Measurements from ENCODE around the gene FAM171A2. TPM values are rescaled to one million over a fixed set of nuclear protein-coding genes. Genes with fewer than 3 reads are reported as not detected.
"Not testable (repeated sequence)": the region's sequence is repeated elsewhere in the genome, so short reads cannot be mapped to it uniquely, and the experiment has no call there.

The FAM171A2 gene
- total RNA-seq: 9.2 TPM

DNA sequence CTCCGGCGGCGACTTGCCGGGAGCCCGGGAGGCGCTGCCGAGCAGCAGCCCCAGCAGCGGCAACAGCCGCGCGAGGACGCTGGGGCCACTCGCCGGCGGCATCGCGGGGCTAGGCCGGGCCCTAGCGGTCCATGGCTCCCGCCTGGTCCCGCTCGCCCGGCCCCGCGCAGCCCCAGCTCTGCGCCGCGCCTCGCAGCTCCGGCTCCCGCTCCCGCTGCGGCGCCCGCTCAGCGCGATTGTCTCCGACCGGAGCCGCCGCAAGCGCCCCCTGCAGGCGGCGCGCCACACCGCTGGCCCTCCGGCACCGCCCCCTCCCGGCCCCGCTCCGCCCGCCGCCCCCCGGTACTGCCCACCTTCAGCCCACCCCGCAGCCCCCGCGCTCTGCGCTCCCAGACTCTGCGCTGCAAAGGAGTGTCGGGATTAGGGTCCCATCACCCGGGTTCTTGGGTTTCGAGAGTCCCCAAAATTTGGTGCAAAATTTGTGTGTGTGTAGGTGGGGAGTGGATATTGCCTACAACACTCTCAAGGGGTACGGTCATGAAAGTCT lies at the start of gene FAM171A2:
TSS of gene FAM171A2 (minus strand) at position 241 of the 547 bp plus-strand sequence. CDS start at position 102, 139 bp downstream.
- DNase-seq (ENCODE audit: low read depth in 2 of 3, low spot score in 2 of 3): peak in 2 of 3 donors; percentile 68 to 75

DNA sequence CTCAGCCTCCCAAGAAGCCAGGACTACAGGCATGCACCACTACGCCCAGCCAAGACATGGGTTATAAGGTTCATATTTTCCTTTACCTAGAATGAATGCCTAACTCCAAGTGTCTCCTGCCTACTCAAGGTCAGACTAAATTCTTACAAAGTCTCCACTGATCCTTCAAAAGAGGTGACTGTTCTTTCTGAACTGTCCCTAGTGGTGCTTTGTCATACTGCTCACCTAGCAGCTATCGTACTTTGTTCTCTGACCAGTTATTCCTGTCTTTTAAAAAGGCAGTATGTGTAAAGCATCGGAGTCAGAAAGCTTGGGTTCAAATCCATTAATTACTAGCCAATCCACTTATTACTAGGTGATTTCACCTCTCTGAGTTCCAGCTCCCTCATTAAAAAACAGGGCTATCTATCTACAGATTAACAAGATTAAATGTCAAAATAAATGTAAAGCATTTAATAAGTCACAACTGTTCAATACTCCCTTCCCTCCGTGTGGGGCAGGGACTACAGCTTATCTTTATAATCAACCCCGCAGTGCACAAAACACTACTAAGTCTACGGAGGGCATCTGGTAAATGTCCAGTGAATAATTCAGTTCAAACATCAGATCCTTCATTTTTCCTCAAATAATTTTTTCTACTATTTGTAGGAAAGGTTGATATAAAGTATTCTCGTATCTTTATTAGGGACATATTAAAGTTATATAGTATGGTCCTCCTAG lies 45.8 kb upstream of the FAM171A2 start:
- no peak for DNase-seq (ENCODE audit: low read depth in 2 of 3, low spot score in 2 of 3)

DNA sequence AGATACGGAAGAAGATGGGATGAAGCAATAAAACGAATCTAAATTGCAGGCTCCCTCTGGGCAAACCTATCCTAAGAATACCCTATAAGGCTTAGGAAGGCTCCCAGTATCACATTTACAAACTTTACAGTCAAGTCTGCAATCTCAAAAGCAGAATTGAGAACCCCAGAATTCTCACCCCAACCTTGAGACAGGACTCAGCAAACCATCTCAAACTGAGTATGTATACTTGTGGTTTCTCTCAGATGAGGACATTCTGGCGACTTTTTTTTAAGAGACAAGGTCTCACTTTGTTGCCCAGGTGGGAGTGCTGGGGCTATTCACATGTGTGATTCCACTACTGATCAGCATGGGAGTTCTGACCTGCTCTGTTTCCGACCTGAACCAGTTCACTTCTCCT lies 45.1 kb upstream of the FAM171A2 start:
- DNase-seq (ENCODE audit: low read depth in 2 of 3, low spot score in 2 of 3): no peak

DNA sequence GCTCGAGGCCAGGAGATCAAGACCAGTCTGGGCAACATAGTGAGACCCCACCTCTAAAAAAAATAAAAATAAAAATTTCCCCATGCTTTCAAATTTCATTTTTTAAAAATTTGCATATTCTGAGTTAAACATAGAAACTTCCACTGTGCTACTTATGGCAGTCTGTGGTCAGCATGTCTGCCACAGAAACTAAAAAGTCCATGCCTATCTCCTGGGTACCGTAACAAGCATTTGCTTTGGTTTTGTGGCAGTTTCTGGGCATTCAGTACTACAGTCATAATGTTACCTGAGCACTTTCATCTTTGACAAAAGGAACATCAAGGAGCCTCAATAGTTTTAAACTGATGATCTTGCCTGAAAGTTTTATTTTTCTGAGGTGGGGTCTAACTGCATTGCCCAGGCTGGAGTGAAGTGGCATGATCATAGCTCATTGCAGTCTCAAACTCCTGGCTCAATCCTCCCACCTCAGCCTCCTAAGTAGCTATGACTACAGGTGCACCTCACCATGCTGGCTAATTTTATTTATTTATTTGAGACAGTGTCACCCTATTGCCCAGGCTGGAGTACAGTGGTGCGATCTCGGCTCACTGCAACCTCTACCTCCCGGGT lies 39.0 kb upstream of the FAM171A2 start:
- no peak for DNase-seq (ENCODE audit: low read depth in 2 of 3, low spot score in 2 of 3)

DNA sequence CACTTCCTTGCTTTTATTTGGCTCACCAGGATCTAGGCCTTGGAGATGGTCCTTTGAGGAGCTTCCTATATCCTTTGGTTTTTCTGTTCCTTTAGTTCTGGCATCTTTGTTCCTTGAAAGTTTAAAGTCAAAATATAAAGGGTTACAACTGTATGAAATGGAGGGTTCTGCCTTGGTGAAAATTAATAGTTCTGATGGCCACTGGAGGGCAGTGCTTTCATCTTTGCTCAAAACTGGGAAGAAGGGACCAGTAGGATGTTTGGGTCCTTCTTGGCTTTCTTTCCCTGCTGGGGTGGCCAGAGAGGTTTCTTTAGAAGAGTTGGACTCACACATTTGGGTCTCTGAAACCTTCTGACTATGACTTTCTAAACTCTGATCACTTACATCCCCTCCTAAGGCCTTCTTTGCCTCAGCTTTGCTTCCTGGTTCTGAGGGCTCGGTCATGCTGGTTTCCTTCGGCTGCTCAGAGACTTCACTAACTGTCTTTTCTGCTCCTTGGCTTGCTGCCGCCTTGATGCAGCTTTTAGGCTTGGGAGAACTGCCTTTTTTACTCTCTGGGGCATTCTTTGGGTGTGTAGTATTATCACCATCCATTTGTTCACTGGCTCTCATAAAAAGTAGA lies 36.7 kb upstream of the FAM171A2 start:
- DNase-seq (ENCODE audit: low read depth in 2 of 3, low spot score in 2 of 3): peak in 2 of 3 donors; percentile 31 to 42

DNA sequence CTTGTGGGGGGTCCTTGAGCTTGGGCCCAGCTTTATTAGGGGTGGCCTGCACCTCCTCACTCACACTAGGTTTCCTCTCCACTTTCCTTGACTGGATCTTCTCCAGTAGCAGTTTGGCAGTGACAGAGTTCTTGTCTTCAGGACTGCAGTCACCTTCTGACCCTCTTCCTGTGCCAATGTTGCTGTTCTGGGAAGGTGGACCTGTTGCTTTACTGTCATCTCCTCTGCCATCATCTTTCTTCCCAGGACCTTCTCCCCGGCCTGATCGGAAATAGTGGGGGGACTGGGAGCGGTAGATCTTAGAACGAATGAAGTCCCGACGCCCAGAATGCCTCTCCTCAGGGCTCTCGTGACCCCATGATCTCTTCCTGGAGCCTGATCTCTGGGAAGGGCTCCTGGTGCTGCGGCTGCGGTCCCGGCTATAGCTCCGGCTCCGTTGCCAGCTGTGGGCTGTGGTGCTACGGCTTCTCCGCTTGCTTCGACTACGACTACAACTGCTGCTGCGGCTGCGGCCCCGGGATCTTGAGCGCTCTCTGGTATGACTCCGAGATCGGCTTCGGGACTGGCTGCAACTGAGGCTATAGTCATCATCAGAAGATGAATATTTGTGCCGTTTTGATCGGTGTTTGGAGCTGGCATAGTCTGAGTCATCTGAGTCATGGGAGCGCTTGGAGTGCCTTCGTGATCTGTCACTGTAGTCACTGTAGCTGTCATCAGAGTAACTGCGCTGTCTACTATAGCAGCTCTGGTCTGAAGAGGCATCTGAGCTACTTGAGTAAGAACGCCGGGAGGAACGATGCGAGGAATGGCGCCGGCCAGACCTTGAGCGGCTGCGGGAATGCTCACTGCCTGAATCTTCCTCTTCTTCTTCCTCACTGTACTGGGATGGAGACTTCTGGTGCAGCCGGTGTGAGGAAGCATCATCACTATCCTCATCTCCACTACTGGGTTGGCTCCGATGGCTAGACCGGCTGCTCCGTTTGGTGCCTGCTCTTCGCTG lies 35.3 kb upstream of the FAM171A2 start:
- DNase-seq (ENCODE audit: low read depth in 2 of 3, low spot score in 2 of 3): no peak

DNA sequence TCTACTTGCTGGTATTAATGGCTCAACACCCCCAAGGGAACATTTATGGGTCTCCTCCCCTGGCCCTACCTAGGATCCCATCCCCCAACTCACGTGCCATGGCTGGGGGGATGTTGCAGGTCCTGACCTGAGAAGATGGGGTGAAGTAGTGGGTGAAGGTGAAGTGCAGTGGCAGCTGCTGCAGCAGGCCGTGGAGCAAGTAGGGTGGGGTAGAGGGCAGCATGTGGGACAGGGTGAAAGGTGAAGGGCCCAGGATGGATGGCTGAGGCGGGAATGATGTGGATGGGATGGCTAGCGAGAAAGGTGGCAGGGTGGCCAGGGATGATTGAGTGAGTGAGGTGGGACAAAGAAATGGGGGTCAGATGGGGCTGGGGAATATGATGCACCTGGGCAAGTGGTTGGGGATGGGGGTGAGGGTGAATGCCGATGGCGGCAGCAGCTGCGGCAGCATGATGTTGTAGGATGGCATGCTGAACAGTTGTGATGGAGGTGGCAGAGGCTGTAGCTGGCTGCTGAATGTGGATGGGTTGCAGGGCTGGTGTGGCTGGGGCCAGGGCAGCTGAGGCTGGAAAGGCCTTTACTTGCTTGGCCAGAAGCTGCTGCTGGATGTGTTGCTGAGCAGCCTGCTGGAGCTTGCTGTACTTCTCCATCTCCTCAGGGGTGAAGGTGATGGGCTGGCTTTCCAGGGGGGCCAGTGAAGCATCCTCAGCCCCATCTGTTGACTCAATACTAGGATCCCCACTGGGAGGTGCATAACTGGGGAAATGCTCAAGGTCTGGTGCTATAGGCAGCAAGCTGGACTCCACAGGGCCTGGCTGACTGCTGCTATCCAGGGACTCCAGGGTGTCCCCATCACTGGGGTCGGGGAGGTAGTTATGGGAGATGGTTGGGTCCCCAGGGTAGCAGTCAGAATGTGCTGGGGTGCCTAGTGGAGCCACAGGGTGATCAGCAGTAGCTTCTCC lies 34.1 kb upstream of the FAM171A2 start:
- DNase-seq (ENCODE audit: low read depth in 2 of 3, low spot score in 2 of 3): no peak

DNA sequence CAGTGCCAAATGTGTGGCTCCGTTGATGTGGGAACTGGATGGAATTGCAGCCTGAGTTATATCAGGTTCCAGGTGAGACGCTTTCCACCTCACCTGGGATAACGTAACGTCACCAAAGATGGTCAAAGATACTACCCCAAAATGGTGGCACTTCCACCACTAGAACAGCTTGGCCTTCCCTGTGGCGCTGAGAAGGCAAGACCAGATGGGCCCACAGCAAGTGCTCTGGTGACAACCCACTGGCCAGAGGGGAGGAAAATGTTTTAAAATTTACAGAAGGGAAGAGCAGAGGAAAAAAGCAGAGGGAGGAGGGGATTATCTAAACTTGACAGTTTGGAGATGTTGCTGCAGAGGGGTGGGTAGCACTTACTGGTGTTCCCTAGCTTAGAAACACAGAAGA lies 33.3 kb upstream of the FAM171A2 start:
- DNase-seq (ENCODE audit: low read depth in 2 of 3, low spot score in 2 of 3): no peak

DNA sequence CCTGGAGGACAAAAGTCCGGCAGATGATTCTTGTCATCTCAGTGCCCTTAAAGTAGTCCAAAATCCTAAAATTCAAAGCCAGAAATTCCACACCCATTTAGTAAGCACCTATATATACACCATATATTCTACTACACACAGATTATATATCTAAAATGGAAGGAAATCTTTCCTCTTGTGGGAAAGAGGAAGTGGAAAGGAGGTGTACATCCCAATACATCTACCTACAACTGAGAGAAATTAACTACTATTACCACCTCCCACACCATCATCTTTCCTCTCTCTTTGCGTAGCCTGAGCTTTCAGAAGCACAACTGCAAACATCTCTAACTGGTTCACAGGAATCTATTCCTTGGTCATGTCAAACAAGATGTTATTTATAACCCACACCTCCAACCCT lies 31.2 kb upstream of the FAM171A2 start:
- DNase-seq (ENCODE audit: low read depth in 2 of 3, low spot score in 2 of 3): no peak

DNA sequence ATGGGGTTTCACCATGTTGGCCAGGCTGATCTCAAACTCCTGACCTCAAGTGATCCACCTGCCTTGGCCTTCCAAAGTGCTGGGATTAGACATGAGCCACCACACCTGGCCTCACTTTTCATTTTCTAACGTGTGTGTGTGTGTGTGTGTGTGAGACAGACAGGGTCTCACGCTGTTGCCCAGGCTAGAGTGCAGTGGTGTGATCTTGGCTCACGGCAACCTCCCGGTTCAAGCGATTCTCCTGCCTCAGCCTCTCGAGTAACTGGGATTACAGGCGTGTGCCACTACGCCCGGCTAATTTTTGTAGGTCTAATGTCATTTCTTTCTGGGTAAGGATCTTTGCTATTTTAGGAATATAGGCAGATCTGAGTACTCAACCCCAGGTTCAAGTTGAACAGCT lies 30.5 kb upstream of the FAM171A2 start:
- DNase-seq (ENCODE audit: low read depth in 2 of 3, low spot score in 2 of 3): not testable (repeated sequence)

DNA sequence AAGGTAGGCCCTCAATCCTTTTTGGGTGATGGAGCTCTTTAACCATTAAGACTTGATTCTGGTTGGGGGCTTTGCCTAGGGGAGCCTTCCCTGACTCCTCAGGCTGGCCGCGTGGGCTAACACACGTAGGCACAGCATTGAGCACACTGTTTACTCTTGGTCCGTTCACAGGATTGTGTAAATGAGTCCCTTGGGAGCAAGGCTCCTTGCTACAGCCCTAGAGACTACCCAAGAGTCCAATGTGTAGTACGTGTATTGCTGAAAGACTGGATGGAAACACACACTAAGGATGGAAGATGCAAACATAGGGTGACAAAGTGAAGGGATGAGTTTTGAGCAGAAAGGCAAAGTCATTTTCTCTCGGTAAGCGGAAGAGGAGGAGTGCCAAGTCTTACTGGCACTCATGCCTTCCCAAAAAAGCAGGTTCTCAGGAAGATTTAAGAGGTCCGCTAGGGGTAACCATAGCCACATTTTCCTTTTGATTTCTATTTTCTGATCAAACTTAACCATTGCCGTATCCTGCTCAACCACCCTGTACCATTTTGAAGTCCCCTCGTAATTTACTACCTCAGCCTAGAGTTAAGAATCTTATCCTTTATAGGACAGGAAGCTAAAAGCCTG lies 26.7 kb upstream of the FAM171A2 start:
- peak in 1 of 3 donors; percentile 29 for DNase-seq (ENCODE audit: low read depth in 2 of 3, low spot score in 2 of 3)

DNA sequence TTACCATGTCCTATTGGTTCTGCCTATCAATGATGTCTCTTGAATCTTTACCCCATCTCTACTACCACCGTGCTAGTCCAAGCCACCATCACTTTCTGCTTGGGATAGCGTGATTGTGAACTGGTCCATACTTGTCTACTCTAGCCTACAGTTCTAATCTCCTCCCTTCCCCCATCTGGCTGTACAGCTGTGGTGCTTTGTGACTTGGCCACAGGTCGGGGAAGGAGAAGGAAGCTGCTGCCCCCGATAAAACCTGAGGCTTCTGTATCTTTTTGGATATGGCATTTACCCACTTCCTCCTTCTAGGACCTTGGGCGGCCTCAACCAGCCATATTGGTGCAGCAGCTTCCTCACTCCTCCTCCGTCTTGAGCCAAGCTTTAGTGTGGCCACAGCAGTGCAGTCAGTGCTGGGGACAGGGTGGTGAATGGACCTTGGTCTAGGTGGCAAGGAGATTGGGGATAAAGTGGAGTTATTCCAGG lies 26.1 kb upstream of the FAM171A2 start:
- DNase-seq (ENCODE audit: low read depth in 2 of 3, low spot score in 2 of 3): peak in 2 of 3 donors; percentile 92 to 98

DNA sequence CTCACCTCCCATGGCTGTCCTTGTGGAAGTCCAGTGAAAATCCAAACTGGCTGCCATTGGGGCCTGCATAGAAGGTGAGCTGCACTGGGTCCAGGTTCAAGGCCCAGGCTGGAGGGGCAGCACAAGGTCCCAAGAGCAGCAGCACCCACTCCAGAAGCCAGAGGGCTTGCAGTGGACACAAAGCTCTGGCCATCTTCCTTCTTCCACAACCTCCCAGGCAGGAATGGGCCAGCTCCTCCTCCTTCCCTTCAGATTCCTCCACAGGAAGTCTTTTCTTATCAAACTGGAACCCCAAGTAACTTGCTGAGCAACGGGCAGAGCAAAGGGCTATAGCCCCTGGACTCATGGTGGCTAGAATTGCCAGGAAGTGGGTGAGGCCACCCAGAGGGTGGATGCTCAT lies 25.6 kb upstream of the FAM171A2 start, which contains the start of gene ITGA2B:
TSS of gene ITGA2B (minus strand) at position 369 of the 400 bp plus-strand sequence. CDS start at position 193, 176 bp downstream.
- DNase-seq (ENCODE audit: low read depth in 2 of 3, low spot score in 2 of 3): no peak

DNA sequence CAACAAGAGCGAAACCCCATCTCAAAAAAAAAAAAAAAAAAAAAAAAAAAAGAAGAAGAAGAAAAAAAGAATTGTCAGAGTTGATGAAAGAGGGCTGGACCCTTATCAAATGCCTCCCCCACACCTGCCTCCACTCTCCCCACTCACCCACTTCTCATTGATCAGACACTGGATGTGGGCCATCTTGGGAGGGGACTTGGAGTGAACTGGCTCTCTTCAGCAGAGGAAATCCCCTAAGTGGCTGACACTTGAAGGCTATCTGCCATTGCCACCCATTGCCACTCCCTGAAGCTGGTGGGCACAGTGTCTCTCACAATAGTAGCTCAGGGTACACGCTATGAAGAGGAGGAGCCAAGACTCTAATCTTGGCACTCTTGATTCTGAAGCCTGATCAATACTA lies 24.2 kb upstream of the FAM171A2 start:
- DNase-seq (ENCODE audit: low read depth in 2 of 3, low spot score in 2 of 3): peak in 1 of 3 donors; percentile 19

DNA sequence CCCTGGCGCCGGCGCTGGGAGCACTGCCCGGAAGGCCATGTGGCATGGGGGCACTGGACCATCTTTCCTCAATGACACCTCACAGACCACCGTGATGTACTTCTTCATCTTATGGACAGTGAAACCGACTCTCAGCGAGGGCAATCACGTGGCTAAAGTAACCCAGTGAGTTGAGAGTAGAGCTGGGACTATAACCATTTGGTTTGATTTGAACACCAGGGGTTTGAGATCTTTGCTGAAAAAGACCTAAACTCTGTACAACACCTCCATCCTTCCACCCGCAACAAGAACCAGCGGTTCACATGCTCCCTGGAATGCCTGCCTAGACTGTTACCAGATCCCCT lies 22.5 kb upstream of the FAM171A2 start:
- no peak for DNase-seq (ENCODE audit: low read depth in 2 of 3, low spot score in 2 of 3)

DNA sequence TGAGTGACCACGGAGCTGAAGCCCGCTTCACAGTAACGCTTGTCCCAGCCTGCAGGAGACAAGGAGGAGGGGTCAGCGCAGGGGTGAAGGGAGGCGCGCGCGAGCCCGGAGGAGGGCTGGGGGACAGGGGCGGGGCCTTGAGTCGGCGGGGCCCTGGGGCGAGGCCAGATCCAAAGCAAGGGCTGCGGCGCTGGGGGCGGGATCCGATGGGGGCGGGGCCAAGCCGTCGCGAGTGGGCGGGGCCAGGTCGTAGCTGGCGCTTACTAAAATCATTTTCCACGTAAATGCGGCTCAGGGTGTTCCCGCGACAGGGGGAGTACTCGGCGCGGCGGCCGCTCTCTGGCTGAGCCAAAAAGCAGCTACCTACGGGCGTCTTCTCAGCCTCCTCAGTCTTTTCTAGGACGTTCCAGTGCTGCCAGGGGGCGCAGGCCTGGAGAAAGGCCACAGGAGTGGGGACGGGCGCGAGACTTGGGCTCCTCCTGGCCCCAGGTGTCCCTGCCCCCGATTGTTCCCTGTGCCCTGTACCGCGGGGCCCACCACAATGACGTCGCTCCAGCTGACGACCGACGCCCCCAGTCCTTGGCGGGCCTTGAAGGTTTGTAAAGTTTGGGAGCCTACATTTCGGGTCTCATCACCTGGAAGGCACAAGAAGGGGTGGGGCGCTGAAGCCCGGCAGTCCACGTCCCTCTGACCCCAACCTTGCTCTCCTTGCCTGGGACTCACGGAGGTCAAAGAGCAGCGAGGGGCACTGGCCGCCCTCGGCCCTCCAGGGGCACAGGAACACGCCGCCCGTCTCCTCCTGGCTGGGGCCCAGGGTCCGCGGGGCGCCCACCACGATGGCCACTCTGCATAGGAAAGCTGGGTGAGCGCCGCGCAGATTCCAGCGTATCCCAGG lies 21.9 kb upstream of the FAM171A2 start:
- DNase-seq (ENCODE audit: low read depth in 2 of 3, low spot score in 2 of 3): peak; percentile 69 to 92 (median 89)

DNA sequence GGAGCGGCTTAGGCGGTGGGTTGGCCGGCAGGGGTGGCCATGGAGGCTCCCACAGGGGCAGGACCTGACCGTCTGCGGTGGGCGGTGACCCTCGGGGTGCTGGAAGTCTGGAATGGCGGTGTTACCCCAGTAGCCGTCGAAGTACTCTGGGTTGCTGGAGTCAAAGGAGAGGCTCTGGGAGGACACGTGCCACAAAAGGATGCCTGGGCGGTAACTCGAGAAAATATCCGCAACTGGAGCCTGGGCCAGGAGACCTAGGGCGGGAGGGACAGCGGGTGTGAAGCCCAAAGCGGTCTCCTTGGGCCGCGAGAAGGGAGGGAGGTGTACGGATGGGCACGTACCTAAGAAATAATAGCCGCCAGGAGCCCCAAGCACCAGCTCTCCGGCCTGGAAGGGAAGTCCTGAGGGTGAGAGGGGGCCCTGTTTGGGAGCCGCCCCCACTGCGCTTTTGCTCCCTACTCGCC lies 21.2 kb upstream of the FAM171A2 start:
- DNase-seq (ENCODE audit: low read depth in 2 of 3, low spot score in 2 of 3): no peak

All from hematopoietic multipotent progenitor cell (in vitro differentiated cells).